ENCODE data around the gene AMELX.

DNA sequence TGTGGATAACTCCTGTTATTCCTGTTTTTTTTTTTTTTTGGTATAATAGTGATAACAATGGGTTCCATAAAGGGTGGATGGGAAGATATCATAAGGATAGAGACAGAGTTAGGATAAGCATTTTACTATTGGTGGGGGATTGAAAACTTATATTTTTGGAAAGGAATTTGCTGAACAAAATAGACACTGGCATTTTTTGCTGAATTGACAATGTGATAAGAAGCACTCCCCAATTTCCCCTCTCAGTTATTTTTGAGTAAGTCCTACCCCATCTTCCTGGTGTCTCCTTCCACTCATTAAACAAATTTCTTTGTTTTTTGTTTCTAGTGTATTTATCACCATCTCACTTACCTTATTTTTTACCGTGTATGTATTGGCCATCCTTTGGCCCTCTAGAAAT is 55.8 kb downstream of the AMELX start:
- TF ChIP-seq CTCF (IDR thresholded peaks at IDR 0.05) (no peak), POLR2A (IDR thresholded peaks at IDR 0.05) (no peak)
